Cortex of kidney (tissue), 1 donor: ENCODE measurements around the gene MAMLD1.

ENCODE experiments used
- DNase-seq: peaks from one replicate; lab custom pipeline; 2025; lab: John Stamatoyannopoulos, UW

The MAMLD1 gene

DNA sequence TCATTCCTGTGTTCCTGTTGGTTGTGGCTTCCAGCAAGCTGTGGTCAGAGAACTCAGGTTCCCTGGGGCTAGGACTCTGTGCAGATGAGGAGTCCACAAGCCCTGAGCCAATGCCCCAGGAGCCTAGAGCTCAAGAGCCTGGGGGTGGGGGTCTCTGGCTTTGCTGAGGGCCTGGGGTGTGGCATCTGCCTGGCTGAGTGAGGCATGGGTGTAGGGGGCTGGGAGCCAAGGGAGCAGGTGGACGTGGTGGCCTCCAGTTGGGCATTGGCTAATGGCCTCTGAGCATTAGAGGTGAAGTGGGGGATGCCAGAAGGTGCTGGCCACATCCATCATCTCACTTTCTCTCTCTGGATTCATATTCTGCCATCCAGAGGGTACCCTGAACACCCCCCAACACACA is 5.3 kb upstream of the MAMLD1 start:
- no peak for DNase-seq

DNA sequence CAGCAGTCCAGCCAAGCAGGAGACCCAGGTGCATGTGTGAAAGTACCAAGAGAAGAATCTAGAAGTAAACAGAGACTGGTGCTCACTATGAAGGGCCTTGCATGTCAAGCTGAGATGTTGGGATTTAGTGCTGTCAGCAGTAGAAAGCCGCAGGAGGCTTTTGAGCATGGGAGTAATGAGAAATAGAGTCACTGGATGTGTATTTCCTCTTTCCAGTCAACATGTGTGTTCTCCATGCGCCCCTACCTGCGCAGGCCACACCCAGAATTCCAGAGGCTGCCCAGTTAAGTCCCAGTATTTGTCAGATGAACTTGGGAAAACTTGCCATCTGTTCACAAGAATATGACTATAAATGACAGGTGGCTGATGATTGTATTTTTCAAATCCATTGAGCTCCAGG is 4.5 kb upstream of the MAMLD1 start:
- DNase-seq = no peak

DNA sequence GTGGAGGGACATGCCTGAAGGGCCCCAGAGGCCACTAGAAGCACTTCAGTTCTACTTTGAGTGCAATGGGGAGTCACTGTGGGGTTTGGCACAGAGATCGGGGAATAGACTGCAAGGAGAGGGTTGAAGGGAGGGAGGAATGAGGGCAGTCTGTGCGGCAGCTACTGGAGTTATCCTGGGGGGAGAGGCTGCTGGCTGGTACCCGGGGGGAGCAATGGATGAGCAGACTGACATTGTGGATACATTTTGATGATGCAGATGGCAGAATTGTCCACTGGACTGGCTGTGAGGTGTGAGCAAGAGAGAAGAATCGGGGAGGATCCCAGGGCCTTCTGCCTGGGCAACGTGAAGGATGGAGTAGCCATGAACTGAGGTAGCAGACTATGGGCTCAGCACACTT is 2.8 kb upstream of the MAMLD1 start:
- DNase-seq = no peak

DNA sequence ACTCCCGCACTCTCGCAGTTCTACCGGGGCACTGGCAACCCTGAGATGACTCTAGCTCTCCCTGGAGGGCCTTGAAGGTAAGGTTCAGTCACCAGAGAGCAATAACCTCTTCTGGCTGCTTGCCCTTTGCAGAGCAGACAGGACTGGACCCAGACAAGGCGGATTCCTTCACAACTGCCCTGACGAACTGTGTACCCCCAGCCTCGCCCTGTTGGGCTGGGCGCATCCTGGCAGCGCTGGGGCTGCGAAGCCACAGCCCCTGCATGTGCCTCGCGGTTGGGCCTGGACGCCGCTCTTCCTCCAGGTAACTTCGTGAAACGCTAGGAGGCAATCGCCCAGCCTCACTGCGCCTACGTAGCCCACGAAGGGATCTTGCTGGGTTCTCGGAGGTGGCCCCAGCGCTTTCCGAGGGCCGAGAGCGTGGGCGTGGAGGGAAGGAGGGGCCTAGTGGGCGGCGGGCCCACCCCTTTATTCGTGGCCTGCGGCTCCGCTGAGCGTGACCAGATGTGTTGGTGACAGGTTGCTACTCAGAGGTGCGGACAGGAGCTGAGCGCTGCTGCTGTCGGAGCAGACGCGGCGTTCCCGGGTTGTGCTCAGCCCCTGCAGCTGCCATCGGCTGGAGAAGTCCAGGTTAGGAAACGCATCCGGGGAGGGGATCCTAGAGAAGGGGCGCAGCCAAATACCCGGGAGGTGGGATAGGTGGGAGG is 1.9 kb upstream of the MAMLD1 start:
- no peak for DNase-seq

DNA sequence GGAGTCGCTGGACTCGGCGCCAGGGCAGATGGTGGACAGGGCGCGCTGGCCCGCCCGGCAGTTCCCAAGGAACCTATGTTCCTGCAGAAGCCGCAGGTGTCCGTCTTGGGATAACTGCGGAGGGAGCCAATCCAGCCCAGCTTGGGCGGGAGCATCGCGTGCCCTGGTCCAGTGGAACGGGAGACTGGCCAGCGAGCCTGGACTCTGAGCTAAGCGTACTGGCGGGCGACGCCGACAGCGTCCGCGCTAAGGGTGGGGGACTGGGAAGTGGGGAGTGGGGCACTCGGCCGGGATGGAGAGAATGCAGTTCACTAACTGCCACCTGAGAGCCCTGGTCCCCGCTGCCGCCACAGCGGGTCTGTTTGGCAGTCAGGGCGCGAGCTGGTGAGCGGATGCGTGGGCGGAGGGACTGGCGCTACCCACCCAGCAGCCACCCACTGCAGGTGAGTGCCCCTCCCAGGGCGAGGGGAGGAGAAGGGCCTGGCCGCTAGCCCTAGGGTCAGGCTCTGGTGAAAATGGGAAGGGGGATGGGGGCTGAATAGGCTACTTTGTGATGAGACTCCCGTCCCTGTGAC is 1.3 kb upstream of the MAMLD1 start:
- DNase-seq = no peak

DNA sequence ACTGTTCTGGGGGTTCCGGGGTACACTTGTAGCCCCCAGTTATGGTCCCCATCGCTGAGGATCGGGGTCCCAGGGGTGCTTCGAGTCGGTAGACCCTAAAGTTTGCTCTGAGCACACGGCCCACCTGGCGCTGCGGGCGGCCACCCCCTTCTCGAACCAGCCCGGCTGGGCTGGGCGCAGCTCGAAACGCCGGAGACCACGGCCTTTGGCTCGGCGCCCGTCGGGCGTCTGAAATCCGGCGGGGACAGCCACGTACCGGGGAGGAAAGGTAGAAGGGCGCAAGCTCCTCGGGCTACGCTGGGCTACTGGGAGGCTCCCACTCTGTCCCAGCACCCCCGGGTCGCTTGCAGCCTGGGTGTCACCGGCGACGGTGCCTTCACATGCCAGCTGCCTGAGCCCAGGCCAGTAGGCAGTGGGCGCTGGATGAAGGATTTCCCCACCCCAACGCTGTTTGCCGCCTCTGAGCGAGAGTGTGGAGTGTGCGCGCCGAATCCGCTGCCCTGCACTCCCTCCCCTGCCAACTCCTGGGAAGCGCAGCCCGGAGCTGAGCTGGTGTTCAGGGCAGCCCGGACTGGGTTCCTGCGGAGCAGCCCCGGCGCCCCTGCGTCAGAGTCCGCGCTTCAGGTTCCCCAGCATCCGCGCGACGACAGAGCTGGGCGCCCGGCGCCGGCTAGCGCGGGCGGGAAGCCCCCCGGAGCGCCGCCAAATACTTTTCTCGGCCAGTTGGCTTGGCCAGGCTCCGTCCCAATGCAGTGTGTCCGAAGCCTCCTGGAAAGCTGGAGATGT is 637 bp downstream of the MAMLD1 start:
- no peak for DNase-seq

DNA sequence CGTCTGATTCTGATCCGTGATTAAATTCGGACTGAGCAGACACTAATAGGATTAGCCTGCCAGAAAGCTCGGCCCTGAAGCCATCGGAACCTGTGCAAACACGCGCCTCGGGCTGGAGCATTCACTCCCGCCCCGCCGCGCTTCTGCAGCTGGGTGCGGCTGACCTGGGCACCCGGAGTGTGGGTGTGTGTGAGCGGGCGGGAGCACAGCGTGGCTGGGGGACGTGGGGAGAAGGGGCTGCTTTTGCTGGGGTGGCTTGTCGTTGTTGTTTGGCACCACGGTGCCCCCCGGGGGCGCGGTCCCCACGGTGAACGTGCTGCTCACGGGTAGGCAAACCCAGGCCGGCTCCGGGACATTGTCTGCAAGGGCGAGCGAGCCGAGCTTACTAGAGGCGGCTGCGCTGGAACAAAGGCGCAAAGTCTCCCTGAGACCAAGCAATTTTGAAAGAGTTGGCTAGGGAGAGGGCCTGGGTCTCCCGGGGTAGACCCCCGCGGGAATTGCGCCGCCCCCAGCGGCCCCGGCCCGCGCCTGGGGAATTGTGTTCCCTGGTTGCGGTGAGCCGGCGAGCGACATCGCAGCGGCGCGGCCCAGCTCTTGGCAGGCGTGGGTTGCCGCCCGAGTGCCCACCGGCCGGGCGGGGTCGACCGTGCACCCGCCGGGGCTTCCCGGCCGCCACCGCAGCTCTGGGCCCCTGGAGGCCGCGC is 1.4 kb downstream of the MAMLD1 start:
- no peak for DNase-seq

DNA sequence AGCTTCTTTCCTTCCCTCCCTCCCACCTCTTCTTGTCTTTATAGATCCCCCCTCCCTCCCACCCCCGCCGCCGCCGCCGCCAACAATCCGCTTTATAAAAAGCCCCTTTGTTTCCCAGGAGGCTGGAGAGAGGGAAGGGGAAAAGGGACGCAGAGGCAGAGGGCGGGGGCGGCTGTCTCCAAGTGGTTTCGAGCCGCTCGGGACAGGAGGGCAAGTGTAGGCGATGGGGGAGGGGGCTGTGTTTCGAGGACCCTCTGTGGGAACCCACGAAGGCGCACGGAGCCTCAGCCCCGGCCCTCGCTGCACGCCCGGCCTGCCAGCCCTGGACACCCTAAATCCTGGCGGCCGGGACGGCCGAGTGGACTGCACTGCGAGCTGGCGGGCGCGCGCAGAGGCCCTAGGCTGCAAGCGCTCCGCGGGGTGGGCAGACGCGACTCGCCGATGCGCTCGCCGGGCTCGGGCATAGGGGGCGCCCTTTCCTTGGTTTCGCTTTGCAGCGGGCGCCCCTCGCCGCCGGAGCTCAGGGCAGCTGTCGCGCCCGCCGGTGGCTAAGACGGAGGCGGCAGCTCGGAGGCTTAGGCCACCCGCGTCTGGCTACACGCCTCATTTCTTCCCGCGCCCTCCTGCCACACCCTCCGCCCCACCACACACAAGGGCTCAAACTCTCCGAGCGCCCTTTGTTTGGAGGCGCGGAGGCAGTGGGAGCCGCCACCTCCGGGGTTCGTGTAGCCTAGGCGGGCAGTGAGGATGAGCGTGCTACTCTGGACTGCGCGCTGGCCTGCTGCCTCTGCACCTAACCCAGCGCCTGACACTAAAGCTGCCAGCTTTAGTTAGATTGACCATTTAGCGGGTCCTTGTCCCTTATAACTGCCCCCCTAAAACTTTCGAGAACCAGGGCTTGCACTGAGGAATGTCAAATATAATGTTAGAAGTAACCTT is 2.2 kb downstream of the MAMLD1 start:
- DNase-seq = no peak

DNA sequence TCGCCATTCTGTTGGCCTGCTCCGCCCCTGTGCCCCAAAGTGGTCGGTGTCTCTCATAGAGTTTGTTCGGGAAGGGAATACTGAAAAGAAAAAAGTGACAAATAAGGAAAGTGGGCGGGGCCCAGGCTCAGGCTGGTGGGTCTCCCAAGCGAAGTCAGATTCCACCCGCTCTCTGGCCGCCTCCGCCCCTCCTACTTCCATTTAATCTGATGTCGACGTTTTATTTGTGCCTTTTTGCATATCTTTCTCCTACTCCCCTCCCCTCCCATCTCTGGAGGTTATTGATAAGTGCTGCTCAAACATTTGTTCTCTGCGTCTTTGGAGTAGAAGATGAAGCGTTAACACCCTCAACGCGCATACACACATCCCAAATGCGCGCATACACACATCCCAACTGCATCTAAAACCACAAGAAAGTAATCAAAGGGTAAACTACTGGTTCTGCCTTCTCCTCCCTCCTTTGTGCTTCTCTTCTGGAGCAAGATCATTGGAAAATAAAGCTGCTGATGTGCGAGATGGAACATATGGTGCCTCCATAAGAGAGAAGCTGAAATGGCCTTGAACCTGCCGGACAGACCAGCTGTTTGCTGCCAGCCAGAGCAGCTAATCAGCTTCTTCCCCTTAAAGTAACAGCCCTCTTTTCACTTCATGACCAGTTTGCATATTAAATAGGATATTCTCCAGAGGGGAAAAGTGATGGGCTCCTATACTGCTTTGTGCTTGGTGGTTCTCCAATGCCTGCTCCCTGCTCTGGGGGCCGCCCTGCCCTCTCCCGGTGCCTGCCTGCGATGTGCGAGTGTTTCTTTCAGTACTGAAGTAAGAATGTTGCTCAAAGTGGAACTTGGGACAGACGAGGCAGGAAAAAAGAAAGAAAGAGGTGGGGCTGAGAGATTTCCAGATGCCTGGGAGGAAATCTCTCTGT is 3.1 kb downstream of the MAMLD1 start:
- no peak for DNase-seq

DNA sequence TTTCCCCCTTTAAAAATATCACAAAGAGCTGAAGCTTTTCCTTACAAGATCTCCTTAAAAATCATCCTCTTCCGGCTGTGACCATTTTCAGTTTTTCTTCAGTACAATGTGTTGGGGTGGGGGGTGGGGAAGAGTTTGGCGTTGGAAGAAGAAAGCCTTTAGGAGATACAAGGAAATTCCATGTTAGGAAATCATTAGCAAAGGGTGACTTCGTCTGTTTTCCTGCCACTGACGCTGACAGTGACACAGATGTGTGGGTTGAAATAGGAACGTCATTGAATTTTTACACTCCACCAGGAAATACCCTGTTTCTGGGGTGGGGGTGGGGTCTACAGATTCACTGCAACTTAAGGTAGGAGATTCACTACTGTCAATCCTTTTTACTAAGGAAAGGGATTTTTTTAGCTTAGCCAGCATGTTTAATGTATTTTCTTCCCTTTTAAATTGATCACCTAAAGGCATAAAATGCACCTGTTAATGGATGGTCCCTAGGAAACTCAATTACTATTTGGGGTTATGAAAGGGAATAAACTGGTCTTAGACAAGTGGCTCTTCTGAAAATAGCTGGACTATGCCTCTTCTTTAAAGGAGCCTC is 3.9 kb downstream of the MAMLD1 start:
- no peak for DNase-seq

DNA sequence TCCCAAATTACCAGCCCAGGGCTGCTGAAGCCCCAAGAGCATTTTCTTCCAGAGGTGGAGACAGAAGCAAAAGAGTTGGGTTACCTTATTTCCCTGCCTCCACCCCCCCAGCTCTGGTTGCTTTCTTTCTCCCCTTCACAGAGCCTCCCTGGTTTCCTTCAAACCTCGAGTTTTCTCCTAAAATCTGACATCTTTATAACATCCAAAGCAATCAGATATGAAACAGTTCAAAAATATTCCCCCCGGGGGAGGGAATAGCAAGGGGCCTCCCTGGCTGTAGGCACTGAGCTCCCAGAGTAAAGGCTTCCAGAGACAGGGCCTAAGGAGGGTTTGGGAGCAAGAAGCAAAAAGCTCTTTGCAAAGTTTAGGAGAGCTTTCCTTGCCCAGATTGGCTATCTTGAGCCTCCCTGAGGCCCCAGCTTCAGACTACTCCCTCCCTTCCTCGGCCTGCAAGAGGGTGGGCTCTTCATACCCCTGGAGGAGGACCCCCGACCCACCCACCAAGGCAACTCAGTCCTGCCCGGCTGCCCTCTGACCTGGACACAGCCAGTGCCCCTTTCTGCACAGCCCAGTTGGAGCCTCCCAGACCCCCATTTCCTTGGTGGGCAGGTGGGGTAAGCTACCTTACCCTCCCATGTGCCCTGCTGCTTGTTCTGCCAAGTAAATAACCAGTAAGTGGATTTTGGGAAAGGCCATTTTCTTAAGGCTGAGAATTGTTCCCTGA is 7.6 kb downstream of the MAMLD1 start:
- DNase-seq = no peak

DNA sequence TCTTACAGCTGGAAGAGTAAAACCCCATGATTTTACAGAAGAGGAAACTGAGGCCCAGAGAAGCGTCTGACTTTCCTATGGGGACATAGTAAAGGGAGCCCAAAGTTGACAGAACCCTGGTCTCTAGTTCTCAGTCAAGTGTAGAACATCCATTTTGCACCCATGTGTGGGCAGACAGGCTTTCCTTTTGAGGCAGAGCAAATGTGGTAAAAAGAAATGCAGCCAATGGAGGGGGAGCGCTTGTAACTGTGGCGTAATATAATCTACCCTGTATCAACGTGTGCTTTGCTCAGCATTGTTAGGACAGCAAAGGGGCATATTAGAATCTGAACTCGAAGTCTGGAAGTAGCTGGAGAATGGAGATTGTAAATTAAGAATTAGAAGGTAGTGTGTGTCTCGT is 8.8 kb downstream of the MAMLD1 start:
- DNase-seq = no peak

DNA sequence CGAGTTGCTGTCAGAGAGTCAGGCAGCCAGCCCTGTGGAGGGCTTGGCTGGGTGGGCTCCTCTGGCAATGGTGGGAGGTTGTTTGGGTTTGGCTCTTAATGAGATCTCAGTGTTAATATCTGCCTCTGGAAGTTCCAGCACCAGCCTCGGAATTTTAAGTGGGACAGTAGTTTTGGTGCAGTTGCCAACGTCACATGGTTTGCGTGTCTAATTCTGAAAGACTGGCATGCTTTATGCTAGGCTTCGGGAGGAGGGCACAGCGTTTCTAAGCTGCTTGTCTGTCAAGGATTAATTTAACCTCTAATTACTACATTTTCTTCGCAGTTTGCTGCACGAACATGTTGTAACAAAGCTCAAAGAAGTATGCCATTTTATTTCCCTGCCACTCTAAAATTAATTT is 9.2 kb downstream of the MAMLD1 start:
- no peak for DNase-seq

DNA sequence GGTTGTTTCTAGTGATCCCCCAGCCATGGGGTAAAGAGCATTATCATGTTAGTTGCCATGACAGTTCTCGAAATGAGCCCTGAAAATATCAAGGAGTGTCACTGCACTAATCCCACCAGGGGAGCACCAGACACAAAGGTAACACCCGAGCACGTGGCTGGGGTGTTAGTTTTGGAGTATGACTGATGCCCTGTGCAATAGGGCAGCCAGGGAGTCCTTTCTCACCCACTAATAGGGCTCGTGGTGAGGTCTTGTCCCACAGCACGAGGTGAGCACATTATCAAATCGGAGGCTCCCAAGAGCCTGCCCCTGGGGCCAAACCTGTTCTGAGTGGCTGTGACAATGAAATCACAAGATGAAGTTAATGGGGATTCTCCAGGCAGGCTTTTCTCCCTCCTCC is 9.6 kb downstream of the MAMLD1 start:
- no peak for DNase-seq

DNA sequence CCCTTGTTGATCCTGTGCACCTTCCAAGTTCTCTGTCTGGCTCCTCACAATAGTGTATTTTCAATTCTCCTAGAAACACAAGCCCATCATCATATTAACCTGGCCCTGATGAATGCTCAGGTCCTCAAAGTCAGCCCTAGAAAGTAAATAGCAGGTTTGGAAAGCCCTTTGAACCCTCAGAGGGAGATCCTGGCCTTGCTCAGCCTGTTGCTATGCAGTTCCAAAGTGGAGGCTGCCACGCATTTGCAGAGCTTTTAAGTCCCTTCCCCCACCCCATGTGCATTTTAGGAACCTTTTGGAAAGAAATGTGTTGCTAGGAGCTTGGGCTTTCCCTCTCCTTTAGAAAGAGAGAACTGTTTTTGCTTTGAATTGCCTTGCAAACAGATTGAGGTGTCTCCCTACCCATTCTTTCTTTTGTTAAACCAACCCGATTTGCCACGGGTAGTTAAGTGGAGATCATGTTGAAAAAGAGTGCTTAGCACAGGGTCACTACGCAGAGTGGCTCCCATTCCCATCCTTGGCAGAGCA is 12.2 kb downstream of the MAMLD1 start:
- DNase-seq = no peak

DNA sequence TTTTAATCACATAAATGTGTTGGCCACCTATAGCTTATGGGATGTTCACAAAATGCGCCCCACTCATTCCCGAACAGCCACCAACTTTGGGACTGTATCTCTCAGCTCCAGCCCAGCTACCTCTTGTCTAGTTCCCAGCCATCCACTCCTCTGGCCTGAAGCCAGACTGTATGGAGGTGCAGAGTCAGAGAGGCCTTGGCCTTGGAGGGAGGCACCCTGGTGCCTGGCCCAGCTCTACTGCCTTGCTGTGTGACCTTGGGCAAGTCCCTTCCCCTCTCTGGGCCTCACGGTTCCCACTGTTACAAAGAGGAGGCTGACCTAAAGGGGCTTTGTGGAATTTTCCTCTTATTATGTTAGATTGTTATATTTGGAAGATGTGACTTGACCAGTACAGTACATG is 13.9 kb downstream of the MAMLD1 start:
- DNase-seq = no peak

DNA sequence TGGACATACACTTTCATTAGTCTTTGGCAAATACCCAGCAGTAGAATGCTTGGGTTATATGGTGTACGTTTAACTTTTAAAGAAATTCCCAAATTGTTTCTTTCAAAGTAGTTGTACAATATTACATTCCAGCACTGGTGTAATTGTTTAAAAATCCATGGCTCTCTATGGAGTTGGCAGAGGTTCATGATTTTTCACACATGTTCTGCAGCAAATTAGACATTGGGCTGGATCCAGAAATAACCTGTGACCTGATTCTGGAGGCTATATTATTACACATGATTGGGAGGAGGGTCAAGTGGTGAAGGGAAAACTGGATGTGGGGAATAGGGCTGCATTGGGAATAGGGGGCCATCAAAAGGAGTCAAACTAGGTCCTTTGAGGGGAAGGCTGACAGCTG is 41.9 kb downstream of the MAMLD1 start:
- no peak for DNase-seq

DNA sequence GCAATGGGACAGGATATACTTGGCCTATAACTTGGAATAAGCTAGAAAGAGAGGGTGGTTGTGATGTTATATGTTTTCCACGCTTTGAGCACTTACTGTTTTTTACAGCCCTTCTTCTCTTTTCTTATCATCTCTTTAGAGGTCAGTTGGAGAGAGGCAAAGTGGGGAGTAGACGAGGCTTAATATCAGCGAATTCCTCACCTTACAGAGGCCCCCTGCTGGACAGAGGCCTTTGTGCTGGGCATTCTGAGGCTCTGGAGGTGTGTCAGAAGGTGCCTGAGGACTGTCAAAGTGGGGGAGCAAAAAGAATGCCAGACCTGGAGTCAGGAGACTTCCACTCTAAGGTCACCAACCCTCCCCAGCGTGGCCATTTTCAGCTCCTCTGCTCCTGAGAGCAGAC is 42.5 kb downstream of the MAMLD1 start:
- no peak for DNase-seq

DNA sequence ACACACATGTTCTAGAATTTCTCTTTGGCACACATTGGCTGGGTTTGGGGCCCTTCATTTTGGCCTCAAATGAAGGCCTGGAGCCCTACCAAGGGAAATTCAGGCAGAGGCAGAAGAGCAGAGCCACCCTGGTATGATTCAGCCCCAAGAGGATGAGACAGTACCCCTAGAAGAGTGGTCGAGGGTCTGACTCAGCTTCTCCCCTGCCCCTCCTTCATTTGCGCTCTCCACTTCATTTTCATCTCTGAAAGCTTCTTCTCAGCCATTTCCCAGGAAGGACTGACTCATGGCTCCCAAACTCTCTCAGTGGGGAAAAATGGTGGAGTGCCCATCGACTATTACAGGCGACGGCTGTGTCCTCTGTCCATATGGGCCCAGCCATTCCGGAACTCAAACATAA is 43.5 kb downstream of the MAMLD1 start:
- DNase-seq = no peak
